Stimulated activated CD4-positive, alpha-beta T cell treated with anti-CD3 and anti-CD28 coated beads, Interleukin-1b, Interleukin-23, amount 100 ng/mL, for 48 hours (primary cell): ENCODE data around the gene PKHD1.

Experiments used
- DNase-seq: peaks from one replicate; pipeline ENCODE4 v3.0.0-alpha.2; 2020

PKHD1 gene

DNA sequence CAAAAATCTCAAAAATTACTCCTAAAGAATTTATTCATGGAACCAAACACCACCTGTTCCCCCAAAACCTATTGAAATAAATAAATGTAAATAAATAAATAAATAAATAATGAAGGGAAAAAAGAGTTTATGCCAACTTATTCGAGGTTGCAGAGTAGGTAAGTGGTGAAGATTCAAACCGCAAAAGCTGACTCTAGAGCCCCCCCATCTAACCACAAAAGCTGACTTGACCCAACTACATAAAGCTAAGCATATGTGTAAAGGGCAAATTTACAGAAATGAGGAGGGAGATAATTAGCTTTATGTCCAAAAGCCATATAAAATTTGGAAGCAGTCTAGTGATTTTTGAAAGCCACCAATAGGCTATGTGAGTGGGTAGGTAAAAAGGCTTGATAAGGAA, 486.9 kb downstream of the PKHD1 start:
- DNase-seq: no peak

DNA sequence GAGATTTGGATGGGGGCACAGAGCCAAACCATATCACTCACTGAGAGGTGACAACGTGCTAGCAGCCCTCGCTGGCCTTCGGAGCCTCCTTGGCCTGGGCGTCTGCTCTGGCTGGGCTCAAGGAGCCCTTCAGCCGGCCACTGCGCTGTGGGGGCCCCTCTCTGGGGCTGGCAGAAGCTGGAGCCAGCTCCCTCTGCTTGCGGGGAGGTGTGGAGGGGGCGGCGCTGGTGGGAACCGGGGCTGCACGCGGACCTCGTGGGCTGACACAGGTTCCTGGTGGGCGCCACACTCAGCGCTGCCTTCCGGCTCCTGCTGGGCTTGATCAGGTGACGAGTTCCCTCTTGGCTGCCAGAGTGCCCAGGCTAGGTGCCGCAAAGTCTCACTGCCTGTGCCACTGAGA, 489.2 kb downstream of the PKHD1 start:
- no peak for DNase-seq

DNA sequence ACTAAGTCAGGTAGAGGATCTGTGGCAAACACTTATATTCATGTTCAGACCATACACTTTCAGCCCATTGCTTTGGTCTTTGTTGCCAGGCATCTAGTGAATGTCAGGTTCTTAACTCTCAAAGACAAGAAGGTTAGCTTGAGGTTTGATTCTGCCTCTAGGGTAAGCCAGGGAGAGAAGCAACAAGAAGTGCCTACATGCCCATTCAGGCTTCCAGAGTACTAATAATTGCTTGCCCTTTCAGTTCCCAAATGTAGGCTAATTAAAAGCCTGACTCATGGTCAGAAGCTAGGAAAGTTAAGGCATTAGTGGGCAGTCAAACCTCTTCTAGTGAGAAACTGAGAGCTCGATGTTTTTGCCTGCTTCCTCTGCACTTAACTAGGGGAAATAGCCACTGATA, 492.4 kb downstream of the PKHD1 start:
- no peak for DNase-seq

DNA sequence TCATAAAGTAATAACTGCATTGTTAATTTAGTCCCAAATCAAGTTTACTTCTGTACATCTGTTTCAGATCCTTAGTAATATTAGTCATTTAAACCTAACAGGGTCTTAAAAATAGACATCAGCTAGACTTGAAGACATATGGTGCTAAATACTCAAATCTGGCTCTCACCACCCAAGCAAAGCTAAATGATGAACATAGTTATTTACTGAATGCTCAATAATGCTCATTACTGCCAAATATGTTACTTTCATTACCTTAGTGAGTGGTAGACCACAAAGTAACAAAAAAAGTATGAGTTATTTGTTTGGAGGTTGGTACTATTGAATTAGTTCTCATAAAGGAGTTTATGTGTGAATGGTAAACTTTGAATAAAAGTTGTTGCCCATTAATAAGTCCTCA, 502.1 kb downstream of the PKHD1 start:
- DNase-seq: no peak

DNA sequence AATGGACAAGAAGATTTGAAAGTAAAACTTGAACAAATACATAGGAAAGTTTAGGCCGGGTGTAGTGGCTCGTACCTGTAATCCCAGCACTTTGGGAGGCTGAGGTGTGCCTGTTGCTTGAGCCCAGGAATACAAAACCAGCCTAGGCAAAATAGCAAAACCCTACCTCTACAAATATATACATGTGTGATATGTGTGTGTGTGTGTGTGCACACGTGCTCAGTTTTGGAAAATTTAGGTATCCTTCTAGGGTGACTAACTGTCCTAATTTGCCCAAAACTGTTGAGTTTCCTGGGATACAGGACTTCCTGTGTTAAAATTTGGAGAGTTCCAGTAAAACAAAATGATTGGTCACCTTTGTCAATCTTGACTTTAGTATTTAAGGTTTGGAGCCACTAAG, 503.2 kb downstream of the PKHD1 start:
- no peak for DNase-seq

DNA sequence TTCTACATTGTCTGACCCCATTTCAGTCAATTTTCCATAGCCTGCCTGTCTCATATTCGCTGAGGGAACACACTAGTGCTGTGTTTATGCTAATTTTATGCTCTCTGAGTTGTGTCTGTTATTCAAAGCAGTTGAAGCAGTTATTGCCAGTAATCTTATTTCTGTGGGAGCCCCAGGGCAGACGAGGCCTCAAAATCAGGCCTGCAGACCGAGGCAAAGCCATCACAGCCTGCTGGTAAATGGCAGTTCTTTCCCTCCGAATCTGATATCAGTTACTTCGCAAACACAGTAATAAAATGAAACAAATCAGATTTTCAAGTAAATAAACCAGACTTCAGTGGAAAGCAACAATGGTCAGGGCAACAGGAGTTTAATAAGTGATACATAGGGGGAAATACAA, 508.4 kb downstream of the PKHD1 start:
- no peak for DNase-seq

DNA sequence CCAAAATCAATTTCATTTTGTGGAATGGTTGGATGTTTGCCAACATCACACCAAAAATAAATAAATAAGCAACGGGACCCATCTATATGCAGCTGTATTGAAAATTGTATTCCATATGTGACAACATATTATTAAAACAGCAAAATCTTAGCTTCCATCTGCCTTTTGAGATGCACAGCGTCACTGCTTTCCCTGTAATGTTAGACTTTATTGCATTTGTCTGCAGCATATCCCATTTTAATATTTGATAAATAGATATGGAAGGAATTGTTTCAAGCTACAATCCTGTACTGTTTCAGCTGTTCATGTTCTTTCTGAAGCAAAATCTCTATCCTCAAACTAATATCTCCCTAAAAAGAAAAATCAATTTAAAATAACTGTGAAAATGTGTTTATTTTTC, 509.1 kb downstream of the PKHD1 start:
- no peak for DNase-seq

DNA sequence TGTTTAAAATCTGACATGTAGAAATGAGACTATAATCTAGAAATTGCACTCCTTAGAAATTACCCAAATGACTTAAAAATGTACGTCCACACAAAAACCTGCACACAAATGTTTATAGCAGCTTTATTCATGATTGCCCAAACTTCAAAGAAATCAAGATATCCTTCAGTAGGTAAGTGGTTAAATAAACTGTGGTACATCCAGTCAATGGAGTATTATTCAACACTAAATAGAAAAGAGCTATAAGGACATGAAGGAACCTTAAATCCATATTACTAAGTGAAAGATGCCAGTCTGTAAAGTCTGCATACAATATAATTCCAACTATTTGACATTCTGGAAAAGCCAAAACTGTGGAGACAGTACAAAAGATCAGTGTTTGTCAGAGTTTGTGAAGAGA, 513.4 kb downstream of the PKHD1 start:
- no peak for DNase-seq

DNA sequence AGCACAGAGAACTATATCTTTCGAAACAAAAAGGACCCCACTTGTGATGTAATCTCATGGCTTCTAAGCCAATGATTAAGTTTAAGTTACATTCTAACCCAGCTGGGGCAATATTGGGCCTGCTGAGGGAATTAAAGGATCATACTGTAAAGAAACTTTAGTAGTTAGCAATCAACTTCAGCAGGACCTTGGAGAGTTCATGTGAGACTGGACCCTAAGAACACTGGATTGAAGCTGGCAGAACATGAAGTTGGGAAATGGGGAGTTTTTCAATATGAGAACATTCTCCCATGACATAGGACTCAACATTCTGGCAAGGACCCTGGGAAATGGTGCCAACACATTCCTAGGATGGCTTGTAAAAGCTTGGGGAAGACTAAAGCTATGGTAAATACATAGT, 516.2 kb downstream of the PKHD1 start:
- DNase-seq: no peak

DNA sequence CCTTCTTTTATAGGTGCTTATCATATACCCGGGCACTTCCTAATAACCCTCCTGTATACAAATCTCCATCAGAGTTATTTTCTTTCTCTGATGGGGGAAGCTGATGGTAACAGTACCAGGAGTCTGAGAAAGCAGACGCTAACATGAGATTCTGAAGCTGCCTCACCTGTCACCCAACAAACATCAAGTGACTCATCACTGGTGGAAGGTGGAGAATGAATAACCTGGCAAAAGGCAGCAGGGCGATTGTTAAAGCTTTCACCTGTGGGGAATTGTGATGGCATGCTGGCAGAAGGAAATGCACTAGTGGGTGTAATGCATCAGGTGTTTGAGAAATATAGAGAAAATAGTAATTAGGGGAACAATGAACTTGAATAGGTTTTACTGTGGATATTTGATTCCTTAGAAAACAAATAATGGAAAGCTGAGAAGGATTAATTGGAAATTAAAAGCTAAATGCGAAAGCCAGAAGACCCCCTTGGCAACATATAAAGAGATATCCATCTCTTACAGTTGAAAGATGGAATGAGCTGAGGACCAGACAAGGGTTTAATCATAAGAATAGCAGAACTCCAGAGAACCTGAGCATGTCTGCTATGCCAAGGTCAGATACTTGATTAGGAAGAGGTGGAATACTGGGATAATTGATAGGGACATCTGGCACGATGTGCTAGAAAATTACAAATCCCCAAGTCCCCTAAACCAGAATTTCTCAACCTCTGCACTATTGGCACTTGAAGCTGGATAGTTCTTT, 517.1 kb downstream of the PKHD1 start:
- DNase-seq: no peak

DNA sequence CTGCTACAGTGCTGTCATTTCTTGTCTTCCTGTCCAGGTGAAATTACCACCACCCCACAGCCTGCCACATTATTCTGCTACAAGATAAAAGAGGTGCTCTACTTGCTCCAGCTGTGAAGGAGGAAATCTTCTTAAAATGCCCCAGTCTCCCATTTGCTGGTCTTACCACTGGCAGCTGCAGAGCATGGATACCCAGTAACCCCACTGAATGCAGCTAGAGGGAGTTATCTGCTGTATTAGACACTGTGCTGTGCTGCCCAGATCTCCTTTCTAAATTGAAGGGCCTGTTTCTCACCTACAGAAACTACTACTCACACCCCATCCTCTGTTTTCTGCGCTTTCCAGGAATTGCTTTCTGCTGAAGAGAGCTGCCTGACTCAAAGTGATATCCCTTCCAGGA, 517.8 kb downstream of the PKHD1 start:
- DNase-seq: no peak

DNA sequence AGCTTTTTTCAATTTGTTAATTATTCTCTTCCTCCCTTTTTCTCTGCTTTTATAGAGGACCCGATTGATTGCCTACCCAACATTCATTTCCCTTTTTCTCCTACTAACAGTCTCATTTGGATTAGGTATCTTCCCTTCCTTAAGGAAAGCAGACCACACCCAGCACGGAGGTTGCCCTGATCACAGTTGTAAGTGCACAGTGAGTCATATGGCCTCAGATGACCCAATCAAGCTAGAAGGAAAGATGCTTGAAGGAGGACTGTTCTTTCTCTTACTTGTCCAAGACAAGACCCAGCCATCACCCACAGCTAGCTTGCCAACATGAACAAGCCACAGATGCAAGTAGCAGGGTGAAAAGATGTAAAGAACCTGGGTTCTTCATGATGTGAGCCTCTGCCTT, 518.6 kb downstream of the PKHD1 start:
- DNase-seq: no peak

DNA sequence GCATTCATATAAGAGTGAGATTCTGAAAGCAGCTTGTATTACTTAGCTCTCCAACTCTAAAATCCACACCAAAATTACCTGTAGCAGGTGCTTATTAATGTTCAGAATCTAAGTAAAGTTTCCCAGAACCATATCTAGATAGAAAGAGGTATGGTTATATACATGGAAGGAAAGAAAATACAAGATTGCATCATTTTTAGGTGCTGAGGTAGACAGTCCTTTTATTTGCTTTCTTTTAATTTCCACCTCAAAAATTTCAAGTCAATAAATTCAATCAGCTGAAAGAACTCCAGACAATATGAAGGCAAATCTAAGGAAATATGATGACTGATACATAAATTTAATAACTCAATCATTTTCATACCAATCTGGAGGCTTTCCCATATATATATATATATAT, 521.9 kb downstream of the PKHD1 start:
- no peak for DNase-seq
